ENCODE data around the gene DUSP15.

DNA sequence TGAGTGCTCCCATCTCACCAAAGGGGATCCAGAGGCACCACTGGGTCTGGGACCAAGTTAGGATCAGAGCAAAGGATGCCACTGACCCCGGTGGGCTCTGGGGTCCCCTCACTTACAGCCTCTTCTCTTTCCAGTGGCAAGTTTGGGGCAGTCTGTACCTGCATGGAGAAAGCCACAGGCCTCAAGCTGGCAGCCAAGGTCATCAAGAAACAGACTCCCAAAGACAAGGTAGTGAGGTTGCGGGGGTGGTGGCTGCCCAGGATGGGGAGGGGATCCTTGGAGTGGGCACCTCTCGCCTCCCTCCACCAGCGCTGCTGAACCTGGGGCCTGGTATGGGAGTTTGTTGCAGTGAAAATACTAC lies 46.2 kb downstream of the DUSP15 start:
- no peak for TF ChIP-seq CTCF (IDR thresholded peaks at IDR 0.05; ENCODE audit: low read depth, low read length, poor library complexity, severe bottlenecking)
- no peak for TF ChIP-seq EZH2phosphoT487 (IDR thresholded peaks at IDR 0.05; ENCODE audit: borderline replicate concordance, low read length)

Data from DOHH2 (cell line).